Measurements from ENCODE around the gene CAPN8. TPM values are rescaled to one million over a fixed set of nuclear protein-coding genes. Genes with fewer than 3 reads are reported as not detected.

The CAPN8 gene
- total and polyA plus RNA-seq, 4 donors = 0.08 to 0.16 TPM; not detected in 2

- Histone ChIP-seq H3K9ac (ENCODE audit: low read depth in 1 of 2, low read length in 2 of 2) (no peak overlapping the region), H3K27ac (ENCODE audit: low read depth in 1 of 2, low read length in 2 of 2) (no peak overlapping the region)
Measured at GRCh38 chr1:223515421-223515820, 150.1 kb downstream of the CAPN8 start.

GRCh38 chr1:223514644-223515043 lies 150.9 kb downstream of the CAPN8 start:
- H3K4me1 ChIP-seq (ENCODE audit: control insufficient read depth in 4 of 4, insufficient read depth in 4 of 4, low read length in 3 of 4) = no peaks in the 10 kb centered on the region
- no peak overlapping the region for H3K4me3 ChIP-seq (ENCODE audit: low read depth in 1 of 3, low read length in 3 of 3)
- H3K27me3 ChIP-seq (ENCODE audit: control insufficient read depth in 4 of 4, insufficient read depth in 4 of 4, low read length in 3 of 4) = no peaks in the 10 kb centered on the region
- peaks cover 0 to 2% (median 0%) of the 10 kb centered on the region in 4 donors for H3K9me3 ChIP-seq (ENCODE audit: control insufficient read depth in 4 of 4, low read length in 3 of 4)
- no peak for TF ChIP-seq ATF3 (IDR thresholded peaks at IDR 0.05)
- TF ChIP-seq CTCF (IDR thresholded peaks at IDR 0.05; ENCODE audit: low read depth, low read length, missing input control) = no peak
- no peak for TF ChIP-seq GABPA (IDR thresholded peaks at IDR 0.05 in 1 of 2, conservative IDR thresholded peaks at IDR 0.05 in 1 of 2)
- TF ChIP-seq YY1 (IDR thresholded peaks at IDR 0.05) = no peak
- TF ChIP-seq RXRA (IDR thresholded peaks at IDR 0.05) = no peak
- no peak for TF ChIP-seq RAD21 (IDR thresholded peaks at IDR 0.05)
- 63% methylated on average over 2 of the region's 2 CpGs for WGBS
- H3K27ac ChIP-seq (ENCODE audit: low read depth in 1 of 2, low read length in 2 of 2) = no peak overlapping the region
- H3K36me3 ChIP-seq (ENCODE audit: control insufficient read depth in 4 of 4, insufficient read depth in 3 of 4, low read depth in 1 of 4, low read length in 3 of 4) = no peaks in the 10 kb centered on the region
- no peak for DNase-seq (ENCODE audit: low spot score)
- no peak overlapping the region for H3K9ac ChIP-seq (ENCODE audit: low read depth in 1 of 2, low read length in 2 of 2)

More at GRCh38 chr1:223515421-223515820, 150.1 kb downstream of the CAPN8 start:
- no peak for DNase-seq (ENCODE audit: low spot score)
- H3K36me3 ChIP-seq (ENCODE audit: control insufficient read depth in 4 of 4, insufficient read depth in 3 of 4, low read depth in 1 of 4, low read length in 3 of 4) = no peaks in the 10 kb centered on the region
- no peak overlapping the region for H3K4me3 ChIP-seq (ENCODE audit: low read depth in 1 of 3, low read length in 3 of 3)
- H3K27me3 ChIP-seq (ENCODE audit: control insufficient read depth in 4 of 4, insufficient read depth in 4 of 4, low read length in 3 of 4) = no peaks in the 10 kb centered on the region
- WGBS = 68% methylated on average over 5 of the region's 5 CpGs
- H3K9me3 ChIP-seq (ENCODE audit: control insufficient read depth in 4 of 4, low read length in 3 of 4) = peaks cover 0 to 2% (median 0%) of the 10 kb centered on the region in 4 donors
- TF ChIP-seq MAX (IDR thresholded peaks at IDR 0.05) (no peak), TAF1 (conservative IDR thresholded peaks at IDR 0.05) (no peak), GABPA (IDR thresholded peaks at IDR 0.05 in 1 of 2, conservative IDR thresholded peaks at IDR 0.05 in 1 of 2) (no peak), EGR1 (IDR thresholded peaks at IDR 0.05; ENCODE audit: low read depth in 2 of 2) (no peak)
- no peaks in the 10 kb centered on the region for H3K4me1 ChIP-seq (ENCODE audit: control insufficient read depth in 4 of 4, insufficient read depth in 4 of 4, low read length in 3 of 4)

GRCh38 chr1:223513309-223513708 lies 152.2 kb downstream of the CAPN8 start:
- Histone ChIP-seq H3K36me3 (ENCODE audit: control insufficient read depth in 4 of 4, insufficient read depth in 3 of 4, low read depth in 1 of 4, low read length in 3 of 4) (no peaks in the 10 kb centered on the region), H3K27ac (ENCODE audit: low read depth in 1 of 2, low read length in 2 of 2) (no peak overlapping the region), H3K27me3 (ENCODE audit: control insufficient read depth in 4 of 4, insufficient read depth in 4 of 4, low read length in 3 of 4) (no peaks in the 10 kb centered on the region), H3K9me3 (ENCODE audit: control insufficient read depth in 4 of 4, low read length in 3 of 4) (peaks cover 0 to 2% (median 0%) of the 10 kb centered on the region in 4 donors), H3K9ac (ENCODE audit: low read depth in 1 of 2, low read length in 2 of 2) (no peak overlapping the region), H3K4me3 (ENCODE audit: low read depth in 1 of 3, low read length in 3 of 3) (no peak overlapping the region), H3K4me1 (ENCODE audit: control insufficient read depth in 4 of 4, insufficient read depth in 4 of 4, low read length in 3 of 4) (no peaks in the 10 kb centered on the region)
- DNase-seq (ENCODE audit: low spot score) = no peak
- no peak for TF ChIP-seq FOXA1 (IDR thresholded peaks at IDR 0.05)
- TF ChIP-seq EGR1 (IDR thresholded peaks at IDR 0.05; ENCODE audit: low read depth in 2 of 2) = no peak
- TF ChIP-seq RXRA (IDR thresholded peaks at IDR 0.05) = no peak
- no peak for TF ChIP-seq RAD21 (IDR thresholded peaks at IDR 0.05)
- no peak for TF ChIP-seq ZBTB33 (IDR thresholded peaks at IDR 0.05)
- no peak for TF ChIP-seq MAX (IDR thresholded peaks at IDR 0.05)
- no peak for TF ChIP-seq TAF1 (conservative IDR thresholded peaks at IDR 0.05)
- TF ChIP-seq HNF4G (IDR thresholded peaks at IDR 0.05) = no peak
- TF ChIP-seq REST (IDR thresholded peaks at IDR 0.05) = no peak
- no peak for TF ChIP-seq CTCF (IDR thresholded peaks at IDR 0.05; ENCODE audit: low read depth, low read length, missing input control)
- no peak for TF ChIP-seq SP1 (IDR thresholded peaks at IDR 0.05)
- TF ChIP-seq ATF3 (IDR thresholded peaks at IDR 0.05) = no peak
- no peak for TF ChIP-seq GABPA (IDR thresholded peaks at IDR 0.05 in 1 of 2, conservative IDR thresholded peaks at IDR 0.05 in 1 of 2)
- WGBS = 49% methylated on average over 4 of the region's 4 CpGs
